ENCODE data around the gene HAS3. TPM values are rescaled to one million over a fixed set of nuclear protein-coding genes. Genes with fewer than 3 reads are reported as not detected.
"Not testable (repeated sequence)": the region's sequence is repeated elsewhere in the genome, so short reads cannot be mapped to it uniquely, and the experiment has no call there.

The HAS3 gene
- total and polyA plus RNA-seq, 2 donors (not counting 3 experiments of a cell fraction or from before 2014, with no cell fraction given): 1.5 to 1.8 TPM

DNA sequence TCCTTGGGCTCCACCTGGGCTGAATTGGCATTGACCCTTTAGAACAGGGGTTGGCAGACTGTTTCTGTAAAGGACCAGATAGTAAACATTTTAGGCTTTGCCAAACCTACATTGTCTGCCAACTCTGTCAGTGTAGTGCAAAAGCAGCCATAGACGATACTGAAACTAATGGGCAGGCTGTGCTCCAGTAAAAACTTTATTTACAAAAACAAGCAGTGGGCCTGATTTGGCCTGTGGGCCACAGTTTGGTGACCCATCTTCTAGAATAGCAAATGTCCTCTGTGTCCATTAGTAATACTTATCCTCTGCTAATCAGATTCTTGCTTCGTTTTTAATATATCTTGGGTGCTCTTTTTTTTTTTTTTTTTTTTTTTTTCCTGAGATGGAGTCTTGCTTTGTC is 33.2 kb downstream of the HAS3 start:
- Histone ChIP-seq H3K4me3 (replicated peaks in 1 of 3; ENCODE audit: insufficient read depth in 1 of 3, low read depth in 1 of 3, low read length in 3 of 3) (no peak overlapping the region), H4K20me1 (replicated peaks; ENCODE audit: control insufficient read depth, extremely low read depth, insufficient read depth, low read length) (no peaks in the 10 kb centered on the region), H3K27ac (ENCODE audit: insufficient read depth, low read depth, low read length) (no peak overlapping the region), H3K4me1 (ENCODE audit: control insufficient read depth, extremely low read depth, insufficient read depth, low read length) (peaks cover 8% of the 10 kb centered on the region), H3K4me2 (ENCODE audit: insufficient read depth, low read length) (no peak overlapping the region), H2AFZ (ENCODE audit: low read depth, low read length) (no peak overlapping the region), H3K9ac (replicated peaks; ENCODE audit: extremely low read depth, insufficient read depth, low read length) (no peak overlapping the region), H3K36me3 (ENCODE audit: control insufficient read depth in 2 of 2, extremely low read depth in 1 of 2, insufficient read depth in 2 of 2, low read length in 2 of 2) (peaks cover 21 to 25% of the 10 kb centered on the region in 2 experiments), H3K9me1 (replicated peaks; ENCODE audit: control insufficient read depth, extremely low read depth, insufficient read depth, low read length) (no peaks in the 10 kb centered on the region), H3K9me3 (replicated peaks; ENCODE audit: control insufficient read depth, insufficient read depth, low read length) (no peaks in the 10 kb centered on the region), H3K79me2 (ENCODE audit: control insufficient read depth, insufficient read depth, low read length) (peaks cover 43% of the 10 kb centered on the region), H3K27me3 (ENCODE audit: control insufficient read depth in 2 of 2, insufficient read depth in 2 of 2, low read length in 2 of 2) (no peaks in the 10 kb centered on the region)
- CTCF ChIA-PET: interaction anchor here (1.1 kb wide), 1 partner anchor 41 kb away, joined by 3 read pairs; no protein-coding TSS in a partner anchor
- intact Hi-C loops (cut with micrococcal nuclease) (no loop called here), dilution Hi-C loops (cut with MboI; ENCODE audit: extremely low pct_ligation_motif_present, low sequenced_read_pairs) (no loop called here)
- DNase-seq (ENCODE audit: low read depth, low spot score) (no peak), FAIRE-seq (no peak)
- POLR2A ChIA-PET: no interaction called here
- TF ChIP-seq GATA2 (IDR thresholded peaks at IDR 0.05; ENCODE audit: insufficient read depth, insufficient read length, low read depth, low read length): no peak
- TF ChIP-seq EZH2 (IDR thresholded peaks at IDR 0.05; ENCODE audit: borderline replicate concordance, low read depth, low read length, severe bottlenecking): no peak
- TF ChIP-seq JUN (IDR thresholded peaks at IDR 0.05; ENCODE audit: borderline replicate concordance, insufficient read depth, insufficient read length, low read depth): no peak
- no TSS peak for BruUV-seq (replicated peaks)

DNA sequence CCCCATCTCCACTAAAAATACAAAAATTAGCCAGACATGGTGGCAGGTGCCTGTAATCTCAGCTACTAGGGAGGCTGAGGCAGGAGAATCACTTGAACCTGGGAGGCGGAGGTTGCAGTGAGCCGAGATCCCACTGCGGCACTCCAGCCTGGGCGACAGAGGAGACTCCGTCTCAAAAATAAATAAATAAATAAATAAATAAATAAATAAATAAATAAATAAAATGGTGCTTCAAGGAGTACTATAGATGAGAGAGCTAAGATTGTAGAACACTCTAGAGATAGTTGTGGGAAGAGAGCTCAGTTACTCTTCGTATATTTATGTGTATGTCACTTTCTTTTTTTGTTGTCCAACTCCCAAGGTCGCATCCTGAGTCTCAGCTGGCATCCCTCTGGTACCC is 34.0 kb downstream of the HAS3 start:
- H3K9me3 ChIP-seq (replicated peaks; ENCODE audit: control insufficient read depth, insufficient read depth, low read length); FAIRE-seq; H3K9ac ChIP-seq (replicated peaks; ENCODE audit: extremely low read depth, insufficient read depth, low read length); H3K4me3 ChIP-seq (replicated peaks in 1 of 3; ENCODE audit: insufficient read depth in 1 of 3, low read depth in 1 of 3, low read length in 3 of 3); POLR2A ChIA-PET; dilution Hi-C loops (cut with MboI; ENCODE audit: extremely low pct_ligation_motif_present, low sequenced_read_pairs); intact Hi-C loops (cut with micrococcal nuclease); H3K27ac ChIP-seq (ENCODE audit: insufficient read depth, low read depth, low read length); BruUV-seq (replicated peaks); H3K27me3 ChIP-seq (ENCODE audit: control insufficient read depth in 2 of 2, insufficient read depth in 2 of 2, low read length in 2 of 2); DNase-seq (ENCODE audit: low read depth, low spot score); H4K20me1 ChIP-seq (replicated peaks; ENCODE audit: control insufficient read depth, extremely low read depth, insufficient read depth, low read length); H3K4me1 ChIP-seq (ENCODE audit: control insufficient read depth, extremely low read depth, insufficient read depth, low read length); H2AFZ ChIP-seq (ENCODE audit: low read depth, low read length); H3K4me2 ChIP-seq (ENCODE audit: insufficient read depth, low read length); H3K9me1 ChIP-seq (replicated peaks; ENCODE audit: control insufficient read depth, extremely low read depth, insufficient read depth, low read length): not testable (repeated sequence)
- H3K36me3 ChIP-seq (ENCODE audit: control insufficient read depth in 2 of 2, extremely low read depth in 1 of 2, insufficient read depth in 2 of 2, low read length in 2 of 2): peaks cover 24 to 29% of the 10 kb centered on the region in 2 experiments
- CTCF ChIA-PET: interaction anchor here (1.1 kb wide), 1 partner anchor 11 kb away, joined by 3 read pairs; no protein-coding TSS in a partner anchor
- H3K79me2 ChIP-seq (ENCODE audit: control insufficient read depth, insufficient read depth, low read length): peaks cover 35% of the 10 kb centered on the region
